Measurements from ENCODE around the gene NDUFV3.

Gene NDUFV3

GRCh38 chr21:42859891-42860230 is 33.2 kb upstream of the NDUFV3 start:
- Mint-ChIP-seq H3K4me3 (no peak overlapping the region), H3K27ac (no peak overlapping the region), H3K9me3 (no peaks in the 10 kb centered on the region), H3K27me3 (ENCODE audit: low read depth) (no peaks in the 10 kb centered on the region), H3K36me3 (ENCODE audit: low read depth) (peaks cover 49% of the 10 kb centered on the region), H3K4me1 (peaks cover 11% of the 10 kb centered on the region)
- TF ChIP-seq CTCF (IDR thresholded peaks at IDR 0.05; ENCODE audit: unreplicated experiment in 3 of 3), result no peak

DNA sequence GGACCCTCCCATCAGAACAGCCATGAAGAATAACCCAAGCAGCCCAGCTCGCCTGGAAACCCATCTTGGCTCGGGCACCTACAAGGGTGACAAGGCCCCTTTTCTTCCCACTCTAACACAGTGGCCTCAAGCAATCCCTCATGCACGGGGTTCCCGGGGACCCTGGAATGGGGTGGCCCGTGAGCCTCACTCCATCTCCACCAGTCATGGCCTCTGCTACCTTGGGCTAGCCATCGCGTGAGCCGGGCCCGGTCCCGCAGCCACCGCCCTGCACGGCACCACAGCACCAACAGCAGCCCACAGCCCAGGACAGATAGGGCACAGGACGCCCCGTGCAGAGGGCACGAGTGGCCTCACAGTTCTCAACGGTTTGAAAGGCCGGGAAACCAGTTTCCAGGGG is 32.8 kb upstream of the NDUFV3 start:
- H3K9me3 Mint-ChIP-seq, result no peaks in the 10 kb centered on the region
- peaks cover 13% of the 10 kb centered on the region for H3K4me1 Mint-ChIP-seq
- H3K27me3 Mint-ChIP-seq (ENCODE audit: low read depth), result no peaks in the 10 kb centered on the region
- no peak overlapping the region for H3K27ac Mint-ChIP-seq
- H3K4me3 Mint-ChIP-seq, result no peak overlapping the region
- TF ChIP-seq CTCF (IDR thresholded peaks at IDR 0.05; ENCODE audit: unreplicated experiment in 3 of 3), result no peak
- peaks cover 47% of the 10 kb centered on the region for H3K36me3 Mint-ChIP-seq (ENCODE audit: low read depth)

DNA sequence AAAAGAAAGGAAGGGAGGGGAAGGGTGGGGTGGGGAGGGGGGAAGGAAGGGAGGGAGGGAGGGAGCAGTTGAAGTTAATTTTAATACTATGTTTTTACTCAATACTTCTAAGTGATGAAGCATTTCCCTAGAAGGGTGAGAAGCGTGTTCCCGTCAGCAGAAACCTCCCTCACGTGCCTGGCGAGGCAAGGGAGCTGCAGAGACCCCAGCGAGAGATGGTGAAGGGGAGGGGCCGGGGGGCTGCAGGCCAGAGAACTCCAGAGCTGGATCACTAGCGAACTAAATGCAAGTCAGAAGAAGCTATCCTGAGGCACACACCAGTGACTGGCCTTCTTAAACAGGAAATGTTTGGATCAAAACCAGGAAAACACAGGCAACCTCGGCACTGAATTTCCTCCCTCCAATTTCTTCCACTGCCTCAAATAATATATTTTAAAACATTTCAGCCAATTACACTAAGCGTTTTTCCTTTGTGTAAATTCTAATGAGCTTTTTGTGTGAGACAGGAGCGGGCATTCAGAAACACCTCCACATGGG is 31.7 kb upstream of the NDUFV3 start:
- H3K27ac Mint-ChIP-seq, result no peak overlapping the region
- H3K27me3 Mint-ChIP-seq (ENCODE audit: low read depth), result no peaks in the 10 kb centered on the region
- TF ChIP-seq CTCF (IDR thresholded peaks at IDR 0.05; ENCODE audit: unreplicated experiment in 3 of 3), result no peak
- H3K4me1 Mint-ChIP-seq, result peaks cover 13% of the 10 kb centered on the region
- H3K9me3 Mint-ChIP-seq, result no peaks in the 10 kb centered on the region
- no peak overlapping the region for H3K4me3 Mint-ChIP-seq
- H3K36me3 Mint-ChIP-seq (ENCODE audit: low read depth), result peaks cover 40% of the 10 kb centered on the region

DNA sequence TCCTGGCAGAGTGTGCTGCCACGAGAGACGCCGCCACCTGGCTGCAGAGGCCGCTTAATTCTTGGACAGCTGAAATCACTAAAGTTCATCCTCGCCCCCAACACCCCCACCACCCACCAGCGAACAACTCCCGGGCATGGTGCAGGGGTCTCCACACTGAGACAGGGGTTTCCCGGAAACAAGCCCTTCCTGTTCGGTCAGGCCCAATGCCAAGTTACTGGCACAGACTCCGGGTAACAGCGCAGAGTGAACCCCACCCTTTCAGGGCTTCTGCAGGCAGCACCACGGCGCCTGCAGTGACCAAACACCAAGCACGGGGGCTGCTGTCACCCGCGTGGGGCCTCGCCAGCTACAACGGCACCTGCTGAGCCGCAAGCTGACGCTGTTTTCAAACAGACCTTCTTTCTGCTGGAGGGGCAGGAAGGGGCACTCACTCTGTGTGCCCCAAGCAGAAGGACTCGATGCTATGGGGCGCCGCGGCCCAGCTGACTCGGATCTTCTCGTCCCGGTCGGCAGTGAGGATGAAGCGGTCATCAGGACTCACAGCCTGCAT is 31.2 kb upstream of the NDUFV3 start:
- Mint-ChIP-seq H3K4me3 (no peak overlapping the region), H3K4me1 (peaks cover 13% of the 10 kb centered on the region), H3K36me3 (ENCODE audit: low read depth) (peaks cover 34% of the 10 kb centered on the region), H3K27me3 (ENCODE audit: low read depth) (no peaks in the 10 kb centered on the region), H3K9me3 (no peaks in the 10 kb centered on the region), H3K27ac (no peak overlapping the region)
- TF ChIP-seq CTCF (IDR thresholded peaks at IDR 0.05; ENCODE audit: unreplicated experiment in 3 of 3), result no peak

GRCh38 chr21:42862774-42863503 is 30.2 kb upstream of the NDUFV3 start:
- H3K27ac Mint-ChIP-seq, result no peak overlapping the region
- no peaks in the 10 kb centered on the region for H3K27me3 Mint-ChIP-seq (ENCODE audit: low read depth)
- H3K36me3 Mint-ChIP-seq (ENCODE audit: low read depth), result peaks cover 27% of the 10 kb centered on the region
- no peaks in the 10 kb centered on the region for H3K9me3 Mint-ChIP-seq
- peak in 1 of 3 experiments; percentile 13 for TF ChIP-seq CTCF (IDR thresholded peaks at IDR 0.05; ENCODE audit: unreplicated experiment in 3 of 3)
- H3K4me1 Mint-ChIP-seq, result peaks cover 13% of the 10 kb centered on the region
- H3K4me3 Mint-ChIP-seq, result no peak overlapping the region

DNA sequence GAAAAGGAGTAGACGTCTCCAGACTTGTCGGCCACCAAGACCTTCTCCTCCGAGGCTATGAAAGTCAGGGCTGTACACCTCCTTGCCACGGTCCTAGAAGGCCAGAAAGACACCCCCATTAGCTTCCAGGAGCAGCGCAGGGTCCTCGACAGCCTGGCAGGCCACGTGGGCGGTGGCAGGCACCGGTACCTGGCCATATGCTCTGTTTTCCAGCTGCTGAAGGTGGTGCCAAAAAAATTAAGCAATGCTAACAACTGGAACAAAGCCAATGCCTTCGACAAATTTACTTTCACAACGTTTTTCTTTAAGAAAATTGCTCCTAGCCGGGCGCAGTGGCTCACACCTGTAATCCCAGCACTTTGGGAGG is 29.6 kb upstream of the NDUFV3 start:
- no peak for TF ChIP-seq CTCF (IDR thresholded peaks at IDR 0.05; ENCODE audit: unreplicated experiment in 3 of 3)
- H3K36me3 Mint-ChIP-seq (ENCODE audit: low read depth), result peaks cover 28% of the 10 kb centered on the region
- no peaks in the 10 kb centered on the region for H3K27me3 Mint-ChIP-seq (ENCODE audit: low read depth)
- peaks cover 9% of the 10 kb centered on the region for H3K4me1 Mint-ChIP-seq
- no peaks in the 10 kb centered on the region for H3K9me3 Mint-ChIP-seq
- H3K4me3 Mint-ChIP-seq, result no peak overlapping the region
- no peak overlapping the region for H3K27ac Mint-ChIP-seq

Data from nephron (organoid).